AG10803 (cell line): Measurements from ENCODE around the gene RBM12.
"Not testable (repeated sequence)": the region's sequence is repeated elsewhere in the genome, so short reads cannot be mapped to it uniquely, and the experiment has no call there.

Experiments used
- DNase-seq: peaks from one replicate; pipeline ENCODE4 v3.0.0; 2010; ENCODE audit warnings: low read depth
- H3K4me3 ChIP-seq: 2 replicates; pipeline ENCODE4 v1.5.1; 2011; ENCODE audit warnings: mild to moderate bottlenecking, low read length, control low read depth
- CTCF ChIP-seq: conservative IDR thresholded peaks from 2 replicates; pipeline ENCODE4 v1.5.1; 2011; ENCODE audit warnings: mild to moderate bottlenecking, low read length, control low read depth, inconsistent platforms

RBM12 gene

GRCh38 chr20:35709259-35709658, 44.6 kb upstream of the RBM12 start:
- DNase-seq = no peak
- TF ChIP-seq CTCF = no peak
- H3K4me3 ChIP-seq = no peak overlapping the region

- TF ChIP-seq CTCF = no peak
- DNase-seq = no peak
- no peak overlapping the region for H3K4me3 ChIP-seq
Observed at GRCh38 chr20:35708502-35708901, 43.8 kb upstream of the RBM12 start.

- H3K4me3 ChIP-seq, DNase-seq: not testable (repeated sequence)
Observed at GRCh38 chr20:35706591-35707529, 42.2 kb upstream of the RBM12 start.

GRCh38 chr20:35705894-35706293, 41.2 kb upstream of the RBM12 start:
- H3K4me3 ChIP-seq, DNase-seq: not testable (repeated sequence)

- no peak overlapping the region for H3K4me3 ChIP-seq
- TF ChIP-seq CTCF = no peak
- no peak for DNase-seq
Observed at GRCh38 chr20:35704514-35705261, 40.0 kb upstream of the RBM12 start.

GRCh38 chr20:35702824-35703695, 38.4 kb upstream of the RBM12 start:
- no peak for DNase-seq
- no peak overlapping the region for H3K4me3 ChIP-seq
- TF ChIP-seq CTCF = no peak

GRCh38 chr20:35702051-35702823, 37.5 kb upstream of the RBM12 start:
- no peak for TF ChIP-seq CTCF
- DNase-seq = peak; percentile 89
- no peak overlapping the region for H3K4me3 ChIP-seq
